GM21723 (cell line): ENCODE measurements around the gene GRPEL2.
"Not testable (repeated sequence)": the region's sequence is repeated elsewhere in the genome, so short reads cannot be mapped to it uniquely, and the experiment has no call there.

Experiments
- ATAC-seq: cut with Tn5 transposase; IDR thresholded peaks from one replicate; pipeline ENCODE4 v1.9.1; 2021; ENCODE audit warnings: mild to moderate bottlenecking, moderate library complexity; ENCODE audit not compliant: unreplicated experiment

GRPEL2 gene

GRCh38 chr5:149374801-149375200 is 29.5 kb downstream of the GRPEL2 start:
- no peak for ATAC-seq

GRCh38 chr5:149375434-149375833 is 30.1 kb downstream of the GRPEL2 start:
- no peak for ATAC-seq

- no peak for ATAC-seq
These were observed 30.8 kb downstream of the GRPEL2 start for GRCh38 chr5:149376104-149376503.

GRCh38 chr5:149376711-149377447 is 31.6 kb downstream of the GRPEL2 start:
- no peak for ATAC-seq

- no peak for ATAC-seq
These were observed 33.0 kb downstream of the GRPEL2 start for GRCh38 chr5:149378241-149378820.

- ATAC-seq, result no peak
These were observed 34.0 kb downstream of the GRPEL2 start, which contains the start of gene IL17B for GRCh38 chr5:149379177-149379761. TSS of gene IL17B (minus strand) at chr5:149379292. CDS start at chr5:149379225, 67 bp downstream.

GRCh38 chr5:149379818-149380374 is 34.6 kb downstream of the GRPEL2 start:
- no peak for ATAC-seq

- ATAC-seq, result no peak
These were observed 35.3 kb downstream of the GRPEL2 start for GRCh38 chr5:149380466-149381121.

- ATAC-seq, result no peak
These were observed 36.1 kb downstream of the GRPEL2 start for GRCh38 chr5:149381261-149381985.

GRCh38 chr5:149381986-149382338 is 36.7 kb downstream of the GRPEL2 start:
- ATAC-seq, result no peak

GRCh38 chr5:149382517-149383220 is 37.4 kb downstream of the GRPEL2 start:
- ATAC-seq, result no peak

- ATAC-seq, result no peak
These were observed 38.1 kb downstream of the GRPEL2 start for GRCh38 chr5:149383399-149383798.

- no peak for ATAC-seq
These were observed 40.9 kb downstream of the GRPEL2 start for GRCh38 chr5:149386166-149386565.

GRCh38 chr5:149387081-149387631 is 41.9 kb downstream of the GRPEL2 start:
- no peak for ATAC-seq

GRCh38 chr5:149387982-149388381 is 42.7 kb downstream of the GRPEL2 start:
- no peak for ATAC-seq

GRCh38 chr5:149388498-149389190 is 43.3 kb downstream of the GRPEL2 start:
- ATAC-seq, result no peak

- ATAC-seq, result no peak
These were observed 44.5 kb downstream of the GRPEL2 start for GRCh38 chr5:149389552-149390495.

GRCh38 chr5:149391076-149391475 is 45.8 kb downstream of the GRPEL2 start:
- ATAC-seq, result not testable (repeated sequence)
